OCI-LY3 (cell line): ENCODE data around the gene SP7.

Experiments used
- CTCF ChIP-seq: fragments of 200-600, 300-600 bp; sonication (generic); IDR thresholded peaks from 2 replicates; pipeline ENCODE4 v1.5.1; 2014; ENCODE audit warnings: antibody characterized with exemption, low read length, low read depth
- EZH2phosphoT487 ChIP-seq: fragments of 200-600 bp; shearing (Covaris generic); IDR thresholded peaks from 2 replicates; pipeline ENCODE4 v1.6.1; 2018; ENCODE audit warnings: antibody characterized with exemption, mixed run types, low read depth

GRCh38 chr12:53365245-53365904, 29.2 kb upstream of the SP7 start:
- no peak for TF ChIP-seq EZH2phosphoT487
- no peak for TF ChIP-seq CTCF
